HG02571 (cell line): ENCODE measurements around the gene LRRC71.
"Not testable (repeated sequence)": the region's sequence is repeated elsewhere in the genome, so short reads cannot be mapped to it uniquely, and the experiment has no call there.

Experiments used
- ATAC-seq: cut with Tn5 transposase; IDR thresholded peaks from one replicate; pipeline ENCODE4 v1.9.1; 2021; ENCODE audit warnings: mild to moderate bottlenecking, moderate library complexity; ENCODE audit not compliant: unreplicated experiment

The LRRC71 gene

GRCh38 chr1:156926695-156927094, 6.3 kb downstream of the LRRC71 start:
- ATAC-seq, result not testable (repeated sequence)

GRCh38 chr1:156927215-156928042, 7.0 kb downstream of the LRRC71 start:
- no peak for ATAC-seq

DNA sequence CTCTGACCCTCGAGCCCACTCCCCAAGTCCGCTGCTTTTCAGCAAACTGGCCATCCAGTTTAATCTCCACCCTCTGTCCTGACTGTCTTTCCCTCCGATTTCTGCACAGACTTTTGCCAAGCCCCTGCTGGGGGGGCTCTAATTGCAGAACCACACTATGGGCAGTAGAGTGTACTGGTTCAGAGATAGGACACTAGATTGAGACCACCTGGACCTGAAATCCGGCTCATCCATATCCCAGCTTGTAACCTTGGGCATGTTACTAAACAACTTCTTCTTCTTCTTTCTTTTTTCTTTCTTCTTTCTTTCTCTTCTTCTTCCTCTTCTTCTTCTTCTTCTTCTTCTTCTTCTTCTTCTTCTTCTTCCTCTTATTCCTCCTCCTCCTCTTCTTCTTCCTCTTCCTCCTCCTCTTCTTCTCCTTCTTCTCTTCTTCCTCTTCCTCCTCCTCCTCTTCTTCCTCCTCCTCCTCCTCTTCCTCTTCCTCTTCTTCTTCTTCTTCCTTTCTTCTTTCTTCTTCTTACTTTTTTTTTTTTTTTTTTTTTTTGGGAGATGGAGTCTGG, 7.7 kb downstream of the LRRC71 start:
- ATAC-seq, result no peak

DNA sequence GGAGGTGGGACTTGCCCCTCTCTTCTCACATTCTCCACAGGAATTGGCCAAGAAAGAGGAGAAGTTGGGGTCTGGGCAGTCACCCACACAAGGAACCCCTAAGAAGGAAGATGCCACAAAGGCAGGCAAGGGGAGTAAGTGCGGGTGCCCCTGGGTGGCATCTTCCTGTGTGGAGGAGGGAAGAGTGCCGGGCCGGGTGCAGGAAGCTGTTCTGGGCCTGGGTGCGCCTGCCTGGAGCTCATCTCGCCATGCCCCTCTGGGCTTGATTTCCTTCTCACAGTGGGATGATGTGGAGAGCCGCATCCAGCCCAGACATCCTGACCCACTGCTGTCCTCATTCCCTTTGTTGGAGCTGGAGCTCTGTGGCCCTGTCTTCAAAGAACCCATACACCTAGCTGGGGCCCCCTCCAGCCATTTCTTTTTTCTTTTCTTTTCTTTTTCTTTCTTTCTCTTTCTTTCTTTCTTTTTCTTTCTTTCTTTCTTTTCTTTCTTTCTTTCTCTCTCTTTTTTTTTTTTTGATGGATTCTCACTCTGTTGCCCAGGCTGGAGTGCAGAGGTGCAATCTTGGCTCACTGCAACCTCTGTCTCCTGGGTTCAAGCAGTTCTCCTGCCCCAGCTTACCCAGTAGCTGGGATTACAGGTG, 9.3 kb downstream of the LRRC71 start:
- ATAC-seq, result no peak

DNA sequence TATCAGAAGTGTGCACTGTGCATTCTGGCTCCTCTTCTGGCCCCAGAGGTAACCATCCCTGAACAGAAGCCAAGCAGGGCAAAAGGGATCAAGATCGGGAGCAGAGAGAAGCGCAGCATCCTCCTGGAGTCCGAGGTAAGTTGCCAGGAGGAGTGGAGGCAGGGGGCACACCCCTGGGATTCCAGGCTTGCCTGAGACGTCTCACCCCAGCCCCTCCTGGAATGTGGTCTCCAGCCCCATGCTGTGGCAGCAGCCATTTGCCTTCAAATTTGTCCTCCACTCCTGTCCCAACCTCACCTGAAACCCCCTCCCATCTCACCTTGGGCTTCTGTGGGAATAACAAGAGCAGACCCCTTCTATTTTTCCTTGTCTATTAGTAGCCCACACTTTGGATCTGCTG, 10.1 kb downstream of the LRRC71 start:
- ATAC-seq, result no peak

- no peak for ATAC-seq
Measured at GRCh38 chr1:156931211-156931952, 10.9 kb downstream of the LRRC71 start.

DNA sequence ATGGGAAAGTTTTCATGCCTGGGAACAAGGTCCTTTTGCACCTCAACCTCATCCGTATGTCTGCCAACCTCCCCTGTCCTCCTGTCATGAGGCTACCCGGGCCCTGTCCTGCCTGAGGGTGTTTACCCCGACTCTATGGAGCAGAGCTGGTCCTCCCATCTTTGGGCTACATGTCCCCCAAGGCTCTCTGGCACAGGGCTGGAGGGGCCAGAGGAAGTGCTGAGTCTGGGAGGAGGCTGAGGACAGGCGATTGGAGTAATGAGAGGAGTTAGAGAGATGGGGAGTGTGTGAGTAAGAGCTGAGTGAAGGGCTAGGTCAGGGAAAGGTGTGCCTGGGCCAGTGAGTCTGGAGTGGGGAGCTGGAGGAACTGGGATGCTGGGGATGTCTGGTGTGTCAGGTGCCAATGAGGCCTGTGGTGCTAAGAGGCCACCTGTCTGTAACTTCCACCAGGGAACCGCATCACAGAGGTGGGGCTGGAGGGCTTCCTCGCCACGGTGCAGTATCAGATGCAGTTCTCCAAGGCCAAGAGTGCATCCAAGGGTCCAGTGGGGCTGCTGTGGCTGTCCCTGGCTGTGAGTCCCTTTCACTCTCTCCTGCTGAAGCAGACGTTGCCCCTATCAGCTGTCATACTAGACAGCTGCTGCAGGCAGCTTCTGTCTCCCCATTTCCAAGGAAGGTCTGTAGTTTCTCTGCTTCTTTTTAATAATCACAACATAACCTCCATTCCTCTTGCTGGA, 11.7 kb downstream of the LRRC71 start:
- ATAC-seq, result no peak

GRCh38 chr1:156933136-156933535, 12.7 kb downstream of the LRRC71 start:
- no peak for ATAC-seq

DNA sequence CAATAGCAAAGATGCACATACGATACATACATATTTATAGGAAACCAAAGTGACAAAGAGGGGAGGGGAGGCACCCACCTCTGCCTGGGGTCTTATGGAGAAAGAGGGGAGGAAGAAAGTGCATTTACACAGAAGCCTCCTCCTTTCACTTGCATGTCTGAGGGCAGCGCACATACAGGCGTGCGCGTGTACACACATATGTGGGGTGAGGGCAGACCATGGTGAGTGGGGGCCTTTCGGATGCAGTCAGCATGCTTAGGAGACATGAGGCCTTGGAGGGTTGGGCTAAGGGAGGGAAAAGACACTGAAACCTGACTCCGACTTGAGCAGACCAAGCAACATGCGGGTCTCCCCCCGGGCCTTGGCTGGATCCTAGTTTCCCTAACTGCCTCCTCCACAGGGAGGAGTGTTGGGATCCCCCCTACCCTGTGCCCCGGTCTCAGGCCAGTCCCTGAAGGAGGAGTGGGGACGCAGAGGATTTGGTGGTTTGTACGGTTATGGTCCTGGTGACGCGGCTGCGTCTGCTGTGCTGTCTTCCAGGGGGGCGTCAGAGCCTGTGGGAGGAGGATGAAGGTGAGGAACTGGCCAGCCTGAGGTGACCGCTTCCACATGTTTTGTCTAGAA, 15.2 kb downstream of the LRRC71 start:
- ATAC-seq, result no peak

GRCh38 chr1:156936191-156936590, 15.8 kb downstream of the LRRC71 start:
- ATAC-seq, result no peak

DNA sequence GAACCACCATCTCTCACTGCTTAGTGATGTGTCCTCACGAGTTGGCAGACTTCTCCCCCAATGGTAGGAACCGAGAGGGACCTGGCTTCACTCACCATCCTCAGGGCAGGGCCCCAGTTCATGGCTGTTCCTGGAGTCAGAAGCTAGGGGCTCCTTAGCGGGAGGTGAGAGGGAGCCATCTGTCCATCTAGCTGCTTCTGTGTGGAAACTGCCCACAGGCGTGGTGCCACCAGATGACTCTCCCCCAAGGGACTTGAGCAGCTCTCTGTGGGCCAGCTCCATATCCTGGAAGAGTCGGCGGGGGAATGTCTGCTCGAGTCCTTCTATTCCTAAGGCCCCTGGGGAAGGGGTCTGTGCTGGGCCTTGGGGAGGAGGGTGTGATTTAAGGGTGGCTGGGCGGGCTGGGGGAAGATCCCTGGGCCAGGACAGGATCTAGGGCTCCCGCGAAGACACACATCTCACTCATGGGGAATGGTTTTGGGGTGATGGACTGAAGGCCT, 16.3 kb downstream of the LRRC71 start:
- ATAC-seq, result no peak

GRCh38 chr1:156937883-156938282, 17.5 kb downstream of the LRRC71 start:
- no peak for ATAC-seq

GRCh38 chr1:156938813-156939212, 18.4 kb downstream of the LRRC71 start:
- no peak for ATAC-seq

DNA sequence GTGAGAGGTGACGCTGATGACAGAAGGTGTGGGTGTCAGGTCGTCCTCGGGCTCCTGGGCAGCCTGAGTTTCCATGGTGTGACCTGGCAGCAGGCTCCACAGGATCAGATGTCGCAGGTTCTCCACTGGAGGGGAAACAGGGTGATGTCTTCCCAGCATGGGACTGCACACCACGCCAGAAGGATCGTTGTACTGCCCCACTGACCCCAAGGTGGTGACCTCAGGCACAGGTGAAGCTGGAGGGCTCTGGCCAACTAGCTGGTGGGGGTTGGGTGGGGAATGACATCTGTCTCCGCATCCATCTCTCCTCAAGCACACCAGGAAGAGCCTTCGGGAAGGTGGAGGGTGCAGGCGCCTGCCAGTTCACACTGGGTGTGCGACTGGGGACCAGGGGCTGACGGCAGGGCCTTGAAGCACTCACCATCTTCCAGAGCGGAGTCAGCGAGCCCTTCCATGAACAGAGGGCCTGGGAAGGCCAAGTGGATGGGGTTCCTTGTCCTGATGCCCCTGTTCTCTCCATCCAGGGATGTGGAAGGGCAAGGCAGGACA, 19.4 kb downstream of the LRRC71 start:
- no peak for ATAC-seq

- no peak for ATAC-seq
Measured at GRCh38 chr1:156941675-156942074, 21.2 kb downstream of the LRRC71 start.

DNA sequence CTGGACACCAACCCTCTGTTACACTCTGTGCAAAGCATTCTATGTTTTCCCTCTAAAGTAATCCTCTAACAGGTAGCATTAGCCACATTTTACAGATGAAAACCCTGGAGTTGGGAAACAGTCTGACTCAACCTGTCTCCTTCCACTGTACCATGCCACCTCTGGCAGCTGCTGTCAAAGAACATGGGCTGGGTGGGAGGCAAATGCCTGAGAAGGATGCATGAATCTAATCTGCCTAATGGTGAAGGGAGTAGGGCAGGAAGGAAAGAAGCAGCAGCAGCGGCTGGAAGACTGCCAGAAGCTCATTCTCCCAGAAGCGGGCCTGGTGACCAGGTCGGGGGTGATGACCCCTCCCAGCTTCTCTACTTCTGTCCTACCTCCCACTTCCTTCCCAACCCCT, 21.7 kb downstream of the LRRC71 start:
- no peak for ATAC-seq

DNA sequence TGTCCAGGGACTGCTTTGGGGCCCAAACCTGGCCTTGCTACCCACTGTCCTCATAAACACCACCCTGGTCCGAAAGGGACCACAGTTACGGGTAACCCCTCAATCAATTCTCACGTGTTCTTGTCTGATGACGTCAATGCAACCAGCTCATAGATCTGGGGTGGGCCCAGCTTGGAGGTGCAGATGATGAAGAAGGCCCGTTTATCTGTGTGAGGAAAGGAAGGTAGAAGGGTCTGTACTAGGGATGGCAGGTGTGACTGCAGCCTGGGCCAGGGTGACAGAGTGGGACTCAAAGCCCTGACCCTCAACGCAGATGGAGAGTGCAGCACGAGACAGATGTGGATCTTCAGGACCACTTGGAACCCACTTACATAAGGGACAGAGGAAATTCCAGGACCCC, 22.1 kb downstream of the LRRC71 start:
- ATAC-seq, result no peak

DNA sequence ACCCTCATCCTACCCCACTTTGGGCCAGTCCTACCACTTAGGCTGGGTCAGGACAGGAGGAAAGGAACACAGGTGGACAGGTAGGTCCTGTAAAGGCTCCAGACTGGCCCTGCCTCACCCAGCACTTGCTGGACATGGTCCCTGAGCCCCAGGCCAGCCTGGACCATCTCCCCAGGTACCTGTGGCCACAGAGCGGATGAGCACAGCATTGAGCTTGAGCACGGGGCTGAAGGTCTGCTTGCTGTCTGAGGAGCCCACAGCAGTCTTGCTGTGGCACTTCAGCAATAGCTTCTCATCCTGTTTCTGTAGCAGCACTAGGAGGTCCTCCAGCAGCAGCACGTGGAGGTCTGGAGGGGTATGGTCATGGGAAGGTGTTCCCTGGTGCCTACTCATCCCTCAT, 23.3 kb downstream of the LRRC71 start:
- ATAC-seq, result no peak

- ATAC-seq, result no peak
Measured at GRCh38 chr1:156944268-156944667, 23.8 kb downstream of the LRRC71 start.

- no peak for ATAC-seq
Measured at GRCh38 chr1:156944848-156945247, 24.4 kb downstream of the LRRC71 start.
